Liver (tissue), 9 donors: ENCODE data around the gene STRN. TPM values are rescaled to one million over a fixed set of nuclear protein-coding genes. Genes with fewer than 3 reads are reported as not detected.

ENCODE experiments used
- DNase-seq: peaks from one replicate; pipeline ENCODE4 v3.0.0-alpha.2; 2017; ENCODE audit warnings: low spot score
- H3K27ac ChIP-seq, 2 donors: one replicate each; pipeline ENCODE4 v1.7.0; 2013; ENCODE audit warnings: inconsistent platforms in 2 of 2, low read length in 2 of 2, control low read depth in 1 of 2, low read depth in 1 of 2, mild to moderate bottlenecking in 1 of 2
- H3K27me3 ChIP-seq, 4 donors: one replicate each; pipeline versions ENCODE4 v1.6.1 to v1.7.0; 2013; ENCODE audit warnings: low read length in 3 of 4, inconsistent platforms in 1 of 4, mild to moderate bottlenecking in 1 of 4, moderate library complexity in 1 of 4; ENCODE audit not compliant: control insufficient read depth in 4 of 4, insufficient read depth in 4 of 4
- H3K36me3 ChIP-seq, 4 donors: one replicate each; pipeline versions ENCODE4 v1.6.1 to v1.7.0; 2013; ENCODE audit warnings: low read length in 3 of 4, mild to moderate bottlenecking in 3 of 4, low read depth in 1 of 4, moderate library complexity in 1 of 4; ENCODE audit not compliant: control insufficient read depth in 4 of 4, insufficient read depth in 3 of 4
- H3K4me1 ChIP-seq, 4 donors: one replicate each; pipeline versions ENCODE4 v1.6.1 to v1.7.0; 2013; ENCODE audit warnings: low read length in 3 of 4, mild to moderate bottlenecking in 3 of 4, moderate library complexity in 1 of 4; ENCODE audit not compliant: control insufficient read depth in 4 of 4, insufficient read depth in 4 of 4
- H3K4me3 ChIP-seq, 3 donors: one replicate each; pipeline versions ENCODE4 v1.6.1 to v1.7.0; 2013; ENCODE audit warnings: low read length in 3 of 3, control low read depth in 1 of 3, low read depth in 1 of 3, mild to moderate bottlenecking in 1 of 3
- H3K9ac ChIP-seq, 2 donors: one replicate each; pipeline ENCODE4 v1.7.0; 2013; ENCODE audit warnings: low read length in 2 of 2, mild to moderate bottlenecking in 2 of 2, moderate library complexity in 2 of 2, control low read depth in 1 of 2, low read depth in 1 of 2
- H3K9me3 ChIP-seq, 4 donors: one replicate each; pipeline versions ENCODE4 v1.6.1 to v1.7.0; 2013; ENCODE audit warnings: low read length in 3 of 4; ENCODE audit not compliant: control insufficient read depth in 4 of 4
- EGR1 ChIP-seq, 2 donors: IDR thresholded peaks; 2 replicates each; pipeline ENCODE4 v1.6.1; 2016 to 2018; ENCODE audit warnings: antibody characterized with exemption in 2 of 2, low read depth in 2 of 2
- FOXA1 ChIP-seq: IDR thresholded peaks from 2 replicates; pipeline ENCODE4 v1.6.1; 2016; ENCODE audit warnings: antibody characterized with exemption
- FOXA2 ChIP-seq: IDR thresholded peaks from 2 replicates; pipeline ENCODE4 v1.6.1; 2016; ENCODE audit warnings: antibody characterized with exemption
- GABPA ChIP-seq, 2 donors: IDR thresholded peaks in 1 of 2; conservative IDR thresholded peaks in 1 of 2; 2 replicates each; pipeline ENCODE4 v1.6.1; 2016; ENCODE audit warnings: antibody characterized with exemption in 2 of 2, mild to moderate bottlenecking in 1 of 2, moderate library complexity in 1 of 2
- HNF4A ChIP-seq, 2 donors: conservative IDR thresholded peaks; 2 replicates each; pipeline ENCODE4 v1.6.1; 2016; ENCODE audit warnings: antibody characterized with exemption in 2 of 2, mild to moderate bottlenecking in 2 of 2
- HNF4G ChIP-seq: IDR thresholded peaks from 2 replicates; pipeline ENCODE4 v1.6.1; 2016; ENCODE audit warnings: antibody characterized with exemption
- JUND ChIP-seq, 2 donors: IDR thresholded peaks; 2 replicates each; pipeline ENCODE4 v1.6.1; 2016; ENCODE audit warnings: antibody characterized with exemption in 2 of 2
- NR2F2 ChIP-seq: IDR thresholded peaks from 2 replicates; pipeline ENCODE4 v1.6.1; 2016; ENCODE audit warnings: antibody characterized with exemption
- RAD21 ChIP-seq, 2 donors: IDR thresholded peaks; 2 replicates each; pipeline ENCODE4 v1.6.1; 2016; ENCODE audit warnings: antibody characterized with exemption in 2 of 2, mild to moderate bottlenecking in 2 of 2
- RXRA ChIP-seq, 2 donors: IDR thresholded peaks; 2 replicates each; pipeline ENCODE4 v1.6.1; 2017 to 2018; ENCODE audit warnings: antibody characterized with exemption in 2 of 2, mild to moderate bottlenecking in 1 of 2
- SP1 ChIP-seq: IDR thresholded peaks from 2 replicates; pipeline ENCODE4 v1.6.1; 2018; ENCODE audit warnings: antibody characterized with exemption, mild to moderate bottlenecking
- TAF1 ChIP-seq: conservative IDR thresholded peaks from 2 replicates; pipeline ENCODE4 v1.6.1; 2016; ENCODE audit warnings: antibody characterized with exemption, mild to moderate bottlenecking
- YY1 ChIP-seq: IDR thresholded peaks from 2 replicates; pipeline ENCODE4 v1.6.1; 2016; ENCODE audit warnings: antibody characterized with exemption, mild to moderate bottlenecking
- WGBS: extraction: QIAGEN DNeasy Blood & Tissue Kit; methylation state at CpG from one replicate; pipeline ENCODE4 v1.1.7; 2013; 5-methylcytosine and 5-hydroxymethylcytosine counted together
- polyA plus RNA-seq, 2 donors: library from polyadenylated mRNA; stranded (reverse) in 1 of 2; unstranded in 1 of 2; fragments of 200-250 nt in 1 of 2; fragments of >200 nt in 1 of 2; fragmentation: Nextera tagmentation in 1 of 2; extraction: Ambion mirVana in 1 of 2; gene quantifications; one replicate each; pipeline versions ENCODE4 v1.2.1 to v1.2.3, GENCODE V29; 2013 to 2015
- total RNA-seq, 2 donors: library from RNA; depleted of rRNA; stranded (reverse); fragments of >200 nt; gene quantifications; one replicate each; pipeline ENCODE4 v1.2.3, GENCODE V29; 2014
- TF ChIP-seq, protein P1 (sequence below): fragments of 150-350 bp; IDR thresholded peaks from 2 replicates; pipeline ENCODE4 v1.5.1; 2017; ENCODE audit warnings: improper control_type of control experiment, low read depth, low read length; ENCODE audit not compliant: missing input control
- TF ChIP-seq, protein P2 (sequence below): IDR thresholded peaks from 2 replicates; pipeline ENCODE4 v1.6.1; 2016; ENCODE audit warnings: antibody characterized with exemption
- TF ChIP-seq, protein P3 (sequence below): IDR thresholded peaks from 2 replicates; pipeline ENCODE4 v1.6.1; 2016; ENCODE audit warnings: antibody characterized with exemption
- TF ChIP-seq, protein P4 (sequence below): IDR thresholded peaks from 2 replicates; pipeline ENCODE4 v1.6.1; 2016; ENCODE audit warnings: antibody characterized with exemption
- TF ChIP-seq, protein P5 (sequence below): IDR thresholded peaks from 2 replicates; pipeline ENCODE4 v1.6.1; 2016; ENCODE audit warnings: antibody characterized with exemption, mild to moderate bottlenecking
- donor health status: healthy.
- donor health status: healthy.
- donor health status: healthy.
- donor health status: healthy.
- donor health status: healthy.

The STRN gene
- total and polyA plus RNA-seq, 4 donors: 2.5 to 11.9 (median 5.6) TPM

DNA sequence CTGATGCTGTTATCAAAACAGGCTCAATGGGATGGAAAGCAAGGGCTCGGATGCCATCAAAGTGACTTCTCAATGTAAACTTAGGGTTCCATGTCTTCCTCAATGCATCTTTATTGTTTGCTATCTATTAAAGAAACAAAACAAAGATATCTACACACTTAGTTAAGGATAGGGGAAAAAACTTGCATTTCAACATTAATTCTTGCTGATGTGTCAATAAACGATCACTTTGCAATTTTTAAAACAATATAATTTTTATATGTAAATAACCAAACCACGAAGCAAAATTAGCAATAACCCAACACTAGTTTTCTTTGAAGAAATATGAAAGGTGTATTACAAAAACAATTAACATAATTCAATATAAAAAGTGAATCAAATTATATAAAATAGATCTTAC lies 96.7 kb downstream of the STRN start:
- 66% methylated on average over 3 of the region's 3 CpGs for WGBS
- Histone ChIP-seq H3K36me3 (peaks cover 2 to 13% (median 5%) of the 10 kb centered on the region in 4 donors), H3K9me3 (no peaks in the 10 kb centered on the region), H3K27me3 (no peaks in the 10 kb centered on the region), H3K9ac (no peak overlapping the region), H3K4me3 (no peak overlapping the region), H3K27ac (no peak overlapping the region), H3K4me1 (peaks cover 0 to 5% (median 2%) of the 10 kb centered on the region in 4 donors)
- no peak for TF ChIP-seq TAF1
- TF ChIP-seq, protein P1, sequence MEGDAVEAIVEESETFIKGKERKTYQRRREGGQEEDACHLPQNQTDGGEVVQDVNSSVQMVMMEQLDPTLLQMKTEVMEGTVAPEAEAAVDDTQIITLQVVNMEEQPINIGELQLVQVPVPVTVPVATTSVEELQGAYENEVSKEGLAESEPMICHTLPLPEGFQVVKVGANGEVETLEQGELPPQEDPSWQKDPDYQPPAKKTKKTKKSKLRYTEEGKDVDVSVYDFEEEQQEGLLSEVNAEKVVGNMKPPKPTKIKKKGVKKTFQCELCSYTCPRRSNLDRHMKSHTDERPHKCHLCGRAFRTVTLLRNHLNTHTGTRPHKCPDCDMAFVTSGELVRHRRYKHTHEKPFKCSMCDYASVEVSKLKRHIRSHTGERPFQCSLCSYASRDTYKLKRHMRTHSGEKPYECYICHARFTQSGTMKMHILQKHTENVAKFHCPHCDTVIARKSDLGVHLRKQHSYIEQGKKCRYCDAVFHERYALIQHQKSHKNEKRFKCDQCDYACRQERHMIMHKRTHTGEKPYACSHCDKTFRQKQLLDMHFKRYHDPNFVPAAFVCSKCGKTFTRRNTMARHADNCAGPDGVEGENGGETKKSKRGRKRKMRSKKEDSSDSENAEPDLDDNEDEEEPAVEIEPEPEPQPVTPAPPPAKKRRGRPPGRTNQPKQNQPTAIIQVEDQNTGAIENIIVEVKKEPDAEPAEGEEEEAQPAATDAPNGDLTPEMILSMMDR: no peak
- TF ChIP-seq GABPA (IDR thresholded peaks at IDR 0.05 in 1 of 2, conservative IDR thresholded peaks at IDR 0.05 in 1 of 2): no peak
- TF ChIP-seq, protein P2, sequence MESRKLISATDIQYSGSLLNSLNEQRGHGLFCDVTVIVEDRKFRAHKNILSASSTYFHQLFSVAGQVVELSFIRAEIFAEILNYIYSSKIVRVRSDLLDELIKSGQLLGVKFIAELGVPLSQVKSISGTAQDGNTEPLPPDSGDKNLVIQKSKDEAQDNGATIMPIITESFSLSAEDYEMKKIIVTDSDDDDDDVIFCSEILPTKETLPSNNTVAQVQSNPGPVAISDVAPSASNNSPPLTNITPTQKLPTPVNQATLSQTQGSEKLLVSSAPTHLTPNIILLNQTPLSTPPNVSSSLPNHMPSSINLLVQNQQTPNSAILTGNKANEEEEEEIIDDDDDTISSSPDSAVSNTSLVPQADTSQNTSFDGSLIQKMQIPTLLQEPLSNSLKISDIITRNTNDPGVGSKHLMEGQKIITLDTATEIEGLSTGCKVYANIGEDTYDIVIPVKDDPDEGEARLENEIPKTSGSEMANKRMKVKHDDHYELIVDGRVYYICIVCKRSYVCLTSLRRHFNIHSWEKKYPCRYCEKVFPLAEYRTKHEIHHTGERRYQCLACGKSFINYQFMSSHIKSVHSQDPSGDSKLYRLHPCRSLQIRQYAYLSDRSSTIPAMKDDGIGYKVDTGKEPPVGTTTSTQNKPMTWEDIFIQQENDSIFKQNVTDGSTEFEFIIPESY: no peak
- no peak for TF ChIP-seq JUND (IDR thresholded peaks at IDR 0.05)
- TF ChIP-seq, protein P3, sequence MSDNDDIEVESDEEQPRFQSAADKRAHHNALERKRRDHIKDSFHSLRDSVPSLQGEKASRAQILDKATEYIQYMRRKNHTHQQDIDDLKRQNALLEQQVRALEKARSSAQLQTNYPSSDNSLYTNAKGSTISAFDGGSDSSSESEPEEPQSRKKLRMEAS: no peak
- no peak for TF ChIP-seq RAD21 (IDR thresholded peaks at IDR 0.05)
- no peak for TF ChIP-seq YY1
- no peak for TF ChIP-seq SP1
- TF ChIP-seq, protein P4, sequence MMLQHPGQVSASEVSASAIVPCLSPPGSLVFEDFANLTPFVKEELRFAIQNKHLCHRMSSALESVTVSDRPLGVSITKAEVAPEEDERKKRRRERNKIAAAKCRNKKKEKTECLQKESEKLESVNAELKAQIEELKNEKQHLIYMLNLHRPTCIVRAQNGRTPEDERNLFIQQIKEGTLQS: no peak
- no peak for TF ChIP-seq NR2F2
- TF ChIP-seq, protein P5, sequence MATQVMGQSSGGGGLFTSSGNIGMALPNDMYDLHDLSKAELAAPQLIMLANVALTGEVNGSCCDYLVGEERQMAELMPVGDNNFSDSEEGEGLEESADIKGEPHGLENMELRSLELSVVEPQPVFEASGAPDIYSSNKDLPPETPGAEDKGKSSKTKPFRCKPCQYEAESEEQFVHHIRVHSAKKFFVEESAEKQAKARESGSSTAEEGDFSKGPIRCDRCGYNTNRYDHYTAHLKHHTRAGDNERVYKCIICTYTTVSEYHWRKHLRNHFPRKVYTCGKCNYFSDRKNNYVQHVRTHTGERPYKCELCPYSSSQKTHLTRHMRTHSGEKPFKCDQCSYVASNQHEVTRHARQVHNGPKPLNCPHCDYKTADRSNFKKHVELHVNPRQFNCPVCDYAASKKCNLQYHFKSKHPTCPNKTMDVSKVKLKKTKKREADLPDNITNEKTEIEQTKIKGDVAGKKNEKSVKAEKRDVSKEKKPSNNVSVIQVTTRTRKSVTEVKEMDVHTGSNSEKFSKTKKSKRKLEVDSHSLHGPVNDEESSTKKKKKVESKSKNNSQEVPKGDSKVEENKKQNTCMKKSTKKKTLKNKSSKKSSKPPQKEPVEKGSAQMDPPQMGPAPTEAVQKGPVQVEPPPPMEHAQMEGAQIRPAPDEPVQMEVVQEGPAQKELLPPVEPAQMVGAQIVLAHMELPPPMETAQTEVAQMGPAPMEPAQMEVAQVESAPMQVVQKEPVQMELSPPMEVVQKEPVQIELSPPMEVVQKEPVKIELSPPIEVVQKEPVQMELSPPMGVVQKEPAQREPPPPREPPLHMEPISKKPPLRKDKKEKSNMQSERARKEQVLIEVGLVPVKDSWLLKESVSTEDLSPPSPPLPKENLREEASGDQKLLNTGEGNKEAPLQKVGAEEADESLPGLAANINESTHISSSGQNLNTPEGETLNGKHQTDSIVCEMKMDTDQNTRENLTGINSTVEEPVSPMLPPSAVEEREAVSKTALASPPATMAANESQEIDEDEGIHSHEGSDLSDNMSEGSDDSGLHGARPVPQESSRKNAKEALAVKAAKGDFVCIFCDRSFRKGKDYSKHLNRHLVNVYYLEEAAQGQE: no peak
- no peak for TF ChIP-seq EGR1 (IDR thresholded peaks at IDR 0.05; ENCODE audit: low read depth in 2 of 2)
- no peak for TF ChIP-seq RXRA (IDR thresholded peaks at IDR 0.05)
- TF ChIP-seq HNF4G: no peak
- no peak for TF ChIP-seq FOXA1
- TF ChIP-seq FOXA2: no peak
- no peak for TF ChIP-seq HNF4A (conservative IDR thresholded peaks at IDR 0.05)
- no peak for DNase-seq
